Thyroid gland (tissue), 4 donors: Measurements from ENCODE around the gene GPR6.

Experiments used
- POLR2A ChIP-seq, 2 donors: fragments of 450-650 bp; IDR thresholded peaks; one replicate each; pipeline ENCODE4 v1.6.1; 2017; ENCODE audit warnings: antibody characterized with exemption in 2 of 2, mild to moderate bottlenecking in 2 of 2, moderate library complexity in 1 of 2
- TF ChIP-seq, protein P1 (sequence below), 6 experiments: fragments of 200-600 bp in 3 of 6; fragments of 450-650 bp in 3 of 6; sonication (generic) in 3 of 6; IDR thresholded peaks; one replicate each; pipeline ENCODE4 v1.5.1; 2016 to 2019; ENCODE audit warnings: antibody characterized with exemption in 6 of 6, mild to moderate bottlenecking in 2 of 6, inconsistent platforms in 1 of 6, moderate library complexity in 1 of 6

DNA sequence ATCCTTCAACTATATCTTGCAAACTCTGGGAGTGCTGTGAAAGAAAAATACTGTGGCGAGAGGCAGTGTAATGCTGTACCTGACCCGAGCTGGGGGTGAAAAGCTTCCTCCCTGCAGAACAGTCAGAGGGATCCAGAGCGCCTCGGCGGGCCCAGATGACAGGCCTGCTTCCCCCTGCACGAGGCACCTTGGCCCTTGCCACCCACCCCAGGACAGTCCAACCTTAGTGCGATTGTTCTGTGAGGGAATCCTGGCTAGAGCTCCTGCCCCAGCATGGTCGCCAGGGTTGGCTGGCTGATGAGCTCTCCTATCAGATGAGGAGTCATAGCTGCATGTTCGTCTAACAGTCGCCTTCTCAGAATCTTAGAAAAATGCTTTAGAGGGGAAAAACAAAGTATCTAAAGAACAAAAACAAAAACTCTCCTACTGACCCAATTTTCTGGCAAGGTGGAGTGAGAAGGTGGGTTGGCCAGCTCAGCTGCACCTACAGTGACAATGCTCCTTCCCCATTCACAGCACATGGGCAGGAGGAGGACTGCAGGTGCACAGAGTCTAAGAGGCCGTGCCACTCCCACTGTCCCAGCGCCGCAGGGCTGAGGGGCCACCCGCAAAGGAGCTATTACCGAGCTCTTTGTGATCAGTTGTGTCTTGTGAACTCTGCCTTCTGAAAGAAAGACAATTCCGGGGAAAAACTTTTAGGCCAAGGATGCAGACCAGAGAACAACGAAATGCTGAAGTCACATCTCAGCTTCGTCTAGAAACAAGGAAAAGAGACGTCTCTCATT, 28.6 kb upstream of the GPR6 start:
- TF ChIP-seq POLR2A (IDR thresholded peaks at IDR 0.05), result no peak
- TF ChIP-seq, protein P1, sequence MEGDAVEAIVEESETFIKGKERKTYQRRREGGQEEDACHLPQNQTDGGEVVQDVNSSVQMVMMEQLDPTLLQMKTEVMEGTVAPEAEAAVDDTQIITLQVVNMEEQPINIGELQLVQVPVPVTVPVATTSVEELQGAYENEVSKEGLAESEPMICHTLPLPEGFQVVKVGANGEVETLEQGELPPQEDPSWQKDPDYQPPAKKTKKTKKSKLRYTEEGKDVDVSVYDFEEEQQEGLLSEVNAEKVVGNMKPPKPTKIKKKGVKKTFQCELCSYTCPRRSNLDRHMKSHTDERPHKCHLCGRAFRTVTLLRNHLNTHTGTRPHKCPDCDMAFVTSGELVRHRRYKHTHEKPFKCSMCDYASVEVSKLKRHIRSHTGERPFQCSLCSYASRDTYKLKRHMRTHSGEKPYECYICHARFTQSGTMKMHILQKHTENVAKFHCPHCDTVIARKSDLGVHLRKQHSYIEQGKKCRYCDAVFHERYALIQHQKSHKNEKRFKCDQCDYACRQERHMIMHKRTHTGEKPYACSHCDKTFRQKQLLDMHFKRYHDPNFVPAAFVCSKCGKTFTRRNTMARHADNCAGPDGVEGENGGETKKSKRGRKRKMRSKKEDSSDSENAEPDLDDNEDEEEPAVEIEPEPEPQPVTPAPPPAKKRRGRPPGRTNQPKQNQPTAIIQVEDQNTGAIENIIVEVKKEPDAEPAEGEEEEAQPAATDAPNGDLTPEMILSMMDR (IDR thresholded peaks at IDR 0.05), result no peak
